Body of pancreas (tissue), 4 donors: ENCODE data around the gene INPP5J. TPM values are rescaled to one million over a fixed set of nuclear protein-coding genes. Genes with fewer than 3 reads are reported as not detected.

ENCODE experiments used
- ATAC-seq: fragments of 150-250 bp; one replicate; pipeline ENCODE4 v1.9.1; 2016
- DNase-seq, 4 donors: peaks; one replicate each; pipeline ENCODE4 v3.0.0-alpha.2; 2019
- H3K27ac ChIP-seq, 4 donors: fragments of 200-600 bp; sonication (generic); 1 replicate in 3 of 4; 2 replicates in 1 of 4; pipeline versions ENCODE4 v1.5.1 to v1.6.1; 2016 to 2019; ENCODE audit warnings: mild to moderate bottlenecking in 1 of 4, mixed read lengths in 1 of 4, moderate library complexity in 1 of 4
- H3K27me3 ChIP-seq, 2 donors: fragments of 200-600 bp; sonication (generic); one replicate each; pipeline ENCODE4 v1.6.0; 2016; ENCODE audit warnings: mild to moderate bottlenecking in 1 of 2
- H3K36me3 ChIP-seq, 2 donors: fragments of 200-600 bp; sonication (generic); replicated peaks in 1 of 2; 2 replicates each; pipeline ENCODE4 v1.5.1; 2016; ENCODE audit warnings: low read depth in 2 of 2; ENCODE audit not compliant: insufficient read depth in 1 of 2
- H3K4me1 ChIP-seq: fragments of 200-600 bp; sonication (generic); one replicate; pipeline ENCODE4 v1.6.0; 2016
- H3K4me3 ChIP-seq, 2 donors: fragments of 200-600 bp; sonication (generic); 1 replicate in 1 of 2; 2 replicates in 1 of 2; pipeline ENCODE4 v1.5.1; 2016 to 2019
- H3K9me3 ChIP-seq, 3 donors: fragments of 200-600 bp; sonication (generic); 1 replicate in 2 of 3; 2 replicates in 1 of 3; pipeline ENCODE4 v1.5.1; 2016
- CTCF ChIP-seq, 7 experiments: fragments of 450-650 bp in 4 of 7; fragments of 200-600 bp in 3 of 7; sonication (generic) in 3 of 7; IDR thresholded peaks; one replicate each; pipeline ENCODE4 v1.5.1; 2016 to 2019; ENCODE audit warnings: antibody characterized with exemption in 7 of 7
- POLR2A ChIP-seq, 3 donors: fragments of 450-650 bp; IDR thresholded peaks; one replicate each; pipeline ENCODE4 v1.6.1; 2016; ENCODE audit warnings: antibody characterized with exemption in 3 of 3, mild to moderate bottlenecking in 2 of 3
- WGBS, 2 donors: methylation state at CpG; one replicate each; pipeline ENCODE4 v1.1.5; 2017; 5-methylcytosine and 5-hydroxymethylcytosine counted together
- intact Hi-C: fragments of 100-400 bp; cut with DNase I; formaldehyde crosslinking; loops from one replicate; pipeline ENCODE4 v1.15.1; 2023
- total RNA-seq, 2 donors: library from RNA; depleted of rRNA; stranded (reverse); fragments of >200 nt; gene quantifications; one replicate each; pipeline ENCODE4 v1.1.0, GENCODE V29; 2016

INPP5J gene
- total RNA-seq, 2 donors from 2014 or later = 16.1 to 17.8 TPM

DNA sequence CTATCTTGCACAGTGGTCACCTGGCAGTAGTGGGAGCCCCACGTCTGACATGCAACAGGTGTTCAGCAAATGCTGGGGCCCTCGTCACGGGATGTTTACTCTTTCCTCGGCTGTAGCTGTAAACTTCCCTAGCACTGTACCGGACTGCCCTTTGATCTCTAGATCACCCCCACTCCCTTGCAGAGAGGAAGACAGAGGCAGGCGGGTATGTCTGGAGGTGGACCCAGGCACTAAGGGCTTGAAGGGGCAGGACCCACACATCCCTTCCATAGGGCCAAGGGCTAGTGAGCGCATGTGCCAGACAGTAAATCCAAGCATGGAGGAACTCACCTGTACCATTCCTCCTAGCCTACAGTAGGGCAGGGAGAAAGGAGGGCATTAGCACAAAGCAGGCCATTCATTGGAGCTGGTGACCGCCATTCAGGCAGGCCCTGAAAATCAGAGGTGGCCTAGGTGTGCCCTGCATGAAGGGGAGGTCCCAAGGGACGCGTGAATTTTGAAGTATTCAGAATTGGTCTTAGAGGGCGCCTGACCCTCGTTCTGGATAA lies 43.6 kb upstream of the INPP5J start:
- DNase-seq (peak; percentile 77 to 90 (median 82)), ATAC-seq (no peak)
- intact Hi-C loops = no loop called here
- TF ChIP-seq CTCF (IDR thresholded peaks at IDR 0.05) (no peak), POLR2A (IDR thresholded peaks at IDR 0.05) (no peak)
- no peak overlapping the region for H3K4me3 ChIP-seq
- H3K27me3 ChIP-seq = no peaks in the 10 kb centered on the region
- 32 to 44% methylated on average over 10 to 12 of the region's 12 CpGs for WGBS, 2 donors
- peak overlapping the region; percentile 47 to 97 (median 92) for H3K27ac ChIP-seq
- no peaks in the 10 kb centered on the region for H3K9me3 ChIP-seq
- no peaks in the 10 kb centered on the region for H3K36me3 ChIP-seq
- peaks cover 51% of the 10 kb centered on the region for H3K4me1 ChIP-seq

- no peak for TF ChIP-seq POLR2A (IDR thresholded peaks at IDR 0.05)
- no peak for TF ChIP-seq CTCF (IDR thresholded peaks at IDR 0.05)
- H3K9me3 ChIP-seq = no peaks in the 10 kb centered on the region
Observed at GRCh38 chr22:31080164-31080847, 42.5 kb upstream of the INPP5J start.

GRCh38 chr22:31080848-31081649 lies 41.7 kb upstream of the INPP5J start, which contains the start of gene SMTN:
TSS of gene SMTN (plus strand) at chr22:31081318. CDS start at chr22:31083259, 1,941 bp downstream.
- DNase-seq (peak; percentile 96 to 98 (median 97)), ATAC-seq (peak; percentile 84)
- intact Hi-C loops = no loop called here
- H3K4me3 ChIP-seq = peak within 1 kb of the TSS; percentile 25 to 39
- TF ChIP-seq CTCF (IDR thresholded peaks at IDR 0.05) (peak in 1 of 7 experiments; percentile 5), POLR2A (IDR thresholded peaks at IDR 0.05) (peak; percentile 96 to 98 (median 97))
- no peaks in the 10 kb centered on the region for H3K9me3 ChIP-seq
- H3K27ac ChIP-seq = peak within 1 kb of the TSS; percentile 91 to 97 (median 93)
- H3K36me3 ChIP-seq = no peaks in the 10 kb centered on the region
- 0 to 1% methylated on average over 18 to 61 of the region's 63 CpGs for WGBS, 2 donors
- peaks cover 69% of the 10 kb centered on the region for H3K4me1 ChIP-seq
- H3K27me3 ChIP-seq = no peaks in the 10 kb centered on the region

More at GRCh38 chr22:31080164-31080847, 42.5 kb upstream of the INPP5J start:
- ATAC-seq (no peak), DNase-seq (no peak)
- H3K4me1 ChIP-seq = peaks cover 62% of the 10 kb centered on the region
- no peaks in the 10 kb centered on the region for H3K36me3 ChIP-seq
- intact Hi-C loops = no loop called here
- no peaks in the 10 kb centered on the region for H3K27me3 ChIP-seq
- H3K27ac ChIP-seq = peak overlapping the region; percentile 91 to 97 (median 93)
- H3K4me3 ChIP-seq = no peak overlapping the region
- WGBS, 2 donors = 33 to 35% methylated on average over 5 of the region's 5 CpGs

GRCh38 chr22:31081963-31082605 lies 40.7 kb upstream of the INPP5J start:
- Histone ChIP-seq H3K27ac (peak overlapping the region; percentile 91 to 97 (median 93)), H3K36me3 (no peaks in the 10 kb centered on the region), H3K27me3 (no peaks in the 10 kb centered on the region), H3K4me1 (peaks cover 77% of the 10 kb centered on the region), H3K4me3 (peak overlapping the region; percentile 25 to 39), H3K9me3 (no peaks in the 10 kb centered on the region)
- TF ChIP-seq POLR2A (IDR thresholded peaks at IDR 0.05) (no peak), CTCF (IDR thresholded peaks at IDR 0.05) (no peak)
- intact Hi-C loops = no loop called here
- DNase-seq (no peak), ATAC-seq (no peak)
- 27 to 28% methylated on average over 6 of the region's 6 CpGs for WGBS, 2 donors
